OCI-LY7 (cell line): ENCODE results near the gene KCTD13. TPM values are rescaled to one million over a fixed set of nuclear protein-coding genes. Genes with fewer than 3 reads are reported as not detected.

Experiments
- BruUV-seq: library from RNA; stranded (reverse); fragments of 400-500 nt; replicated peaks from 2 replicates; lab custom pipeline; 2021; lab: Mats Ljungman, UMichigan
- CTCF ChIA-PET: fragments of 300-600 bp; sonication (Branson Sonifier 250); formaldehyde crosslinking; loops from one replicate; lab custom pipeline; 2022; ENCODE audit warnings: antibody characterized with exemption; ENCODE audit not compliant: unreplicated experiment; lab: Charles Lee
- POLR2A ChIA-PET: fragments of 300-600 bp; sonication (Branson Sonifier 250); formaldehyde crosslinking; loops from one replicate; lab custom pipeline; 2022; ENCODE audit warnings: antibody characterized with exemption; lab: Charles Lee
- DNase-seq: peaks from one replicate; pipeline ENCODE4 v3.0.0-alpha.2; 2015; ENCODE audit warnings: low spot score
- H2AFZ ChIP-seq: fragments of 200-600 bp; sonication (generic), shearing (Covaris generic); 2 replicates; pipeline ENCODE4 v1.6.1; 2014; ENCODE audit warnings: mild to moderate bottlenecking, antibody characterized with exemption, low read length, moderate library complexity
- H3K27ac ChIP-seq: fragments of 200-600 bp; sonication (generic); 2 replicates; pipeline ENCODE4 v1.5.1; 2014; ENCODE audit warnings: mixed run types, low read depth, mild to moderate bottlenecking, moderate library complexity, low read length, inconsistent platforms; ENCODE audit not compliant: poor library complexity, severe bottlenecking
- H3K36me3 ChIP-seq: fragments of 200-600 bp; sonication (generic); 2 replicates; pipeline ENCODE4 v1.6.1; 2014; ENCODE audit warnings: mild to moderate bottlenecking, antibody characterized with exemption, low read length, moderate library complexity, mixed read lengths; ENCODE audit not compliant: insufficient read depth
- H3K4me1 ChIP-seq: fragments of 200-600 bp; sonication (generic); 2 replicates; pipeline ENCODE4 v1.5.1; 2014; ENCODE audit warnings: mild to moderate bottlenecking, low read length; ENCODE audit not compliant: insufficient read depth, poor library complexity, severe bottlenecking
- H3K4me2 ChIP-seq: fragments of 200-600 bp; sonication (generic); 2 replicates; pipeline ENCODE4 v1.6.1; 2014; ENCODE audit warnings: mild to moderate bottlenecking, low read length
- H3K4me3 ChIP-seq: fragments of 200-600 bp; sonication (generic); 2 replicates; pipeline ENCODE4 v1.5.1; 2014; ENCODE audit warnings: mild to moderate bottlenecking, low read depth, low read length; ENCODE audit not compliant: poor library complexity, severe bottlenecking
- H3K79me2 ChIP-seq: fragments of 200-600 bp; sonication (generic); 2 replicates; pipeline ENCODE4 v1.6.1; 2016; ENCODE audit warnings: low read depth, mild to moderate bottlenecking, low read length, moderate library complexity, mixed read lengths; ENCODE audit not compliant: insufficient read depth
- H3K9me2 ChIP-seq: fragments of 200-600 bp; sonication (generic); 2 replicates; pipeline ENCODE4 v1.6.1; 2016; ENCODE audit warnings: mild to moderate bottlenecking, low read length, mixed read lengths; ENCODE audit not compliant: insufficient read depth
- H3K9me3 ChIP-seq: fragments of 200-600 bp; sonication (generic); 2 replicates; pipeline ENCODE4 v1.6.1; 2014; ENCODE audit warnings: mild to moderate bottlenecking, mixed run types, low read length, mixed read lengths
- H4K20me1 ChIP-seq: fragments of 200-600 bp; sonication (generic); 2 replicates; pipeline ENCODE4 v1.6.1; 2014; ENCODE audit warnings: mild to moderate bottlenecking, antibody characterized with exemption, low read length, moderate library complexity, mixed read lengths; ENCODE audit not compliant: insufficient read depth
- CTCF ChIP-seq: fragments of 200-600 bp; sonication (generic); conservative IDR thresholded peaks from 2 replicates; pipeline ENCODE4 v1.5.1; 2014; ENCODE audit warnings: mild to moderate bottlenecking, antibody characterized with exemption, low read length, moderate library complexity, mixed read lengths
- EZH2phosphoT487 ChIP-seq: fragments of 200-600 bp; sonication (generic); IDR thresholded peaks from 2 replicates; pipeline ENCODE4 v1.6.1; 2018; ENCODE audit warnings: low read depth, borderline replicate concordance, mild to moderate bottlenecking, mixed run types, antibody characterized with exemption, low read length, moderate library complexity, mixed read lengths
- intact Hi-C: fragments of 100-400 bp; cut with micrococcal nuclease; formaldehyde crosslinking; loops from one replicate; pipeline ENCODE4 v1.10.0; 2022; ENCODE audit not compliant: unreplicated experiment
- total RNA-seq, 2 experiments: library from RNA; depleted of rRNA in 1 of 2; stranded (reverse); fragments of >200 nt in 1 of 2; shearing (Covaris generic) in 1 of 2; gene quantifications; 2 replicates each; pipeline ENCODE4 v1.2.3, GENCODE V29; 2014 to 2022

The KCTD13 gene
- total RNA-seq, 2 experiments from 2014 or later, result 15.9 to 48.0 TPM

GRCh38 chr16:29922326-29922725, 3.7 kb downstream of the KCTD13 start:
- intact Hi-C loops, result no loop called here
- Histone ChIP-seq H3K4me2 (no peak overlapping the region), H4K20me1 (peaks cover 13% of the 10 kb centered on the region; the same call in 1 of the 2 replicates), H2AFZ (no peak overlapping the region), H3K79me2 (peaks cover 15% of the 10 kb centered on the region; the same call in 1 of the 2 replicates), H3K27ac (no peak overlapping the region), H3K36me3 (peaks cover 47% of the 10 kb centered on the region; the same call in 1 of the 2 replicates), H3K4me3 (no peak overlapping the region), H3K9me3 (no peaks in the 10 kb centered on the region), H3K9me2 (no peaks in the 10 kb centered on the region), H3K4me1 (peaks cover 21% of the 10 kb centered on the region)
- BruUV-seq, result no TSS peak
- CTCF ChIA-PET, result no interaction called here
- POLR2A ChIA-PET, result interaction anchor here (0.5 to 1.6 kb wide), 3 partner anchors 9 to 242 kb away, joined by 3 to 5 read pairs (median 5); no protein-coding TSS in a partner anchor
- TF ChIP-seq EZH2phosphoT487, result no peak
- TF ChIP-seq CTCF, result no peak
- DNase-seq, result no peak

- TF ChIP-seq CTCF, result no peak
- no peak for TF ChIP-seq EZH2phosphoT487
- peaks cover 13% of the 10 kb centered on the region; the same call in 1 of the 2 replicates for H4K20me1 ChIP-seq
- peaks cover 49% of the 10 kb centered on the region; the same call in 1 of the 2 replicates for H3K36me3 ChIP-seq
- ChIA-PET POLR2A (interaction anchor here (0.9 kb wide), 1 partner anchor 40 kb away, joined by 3 read pairs; no protein-coding TSS in a partner anchor), CTCF (no interaction called here)
- DNase-seq, result no peak
- BruUV-seq, result no TSS peak
- H3K27ac ChIP-seq, result no peak overlapping the region
- H3K4me3 ChIP-seq, result no peak overlapping the region
- H3K79me2 ChIP-seq, result peaks cover 15% of the 10 kb centered on the region; the same call in 1 of the 2 replicates
- no peaks in the 10 kb centered on the region for H3K9me2 ChIP-seq
- H2AFZ ChIP-seq, result no peak overlapping the region
- peaks cover 10% of the 10 kb centered on the region for H3K4me1 ChIP-seq
- H3K4me2 ChIP-seq, result no peak overlapping the region
- intact Hi-C loops, result no loop called here
- no peaks in the 10 kb centered on the region for H3K9me3 ChIP-seq
These were observed 5.0 kb downstream of the KCTD13 start for GRCh38 chr16:29921034-29921385.

- H3K27ac ChIP-seq, result no peak overlapping the region
- H3K4me1 ChIP-seq, result peaks cover 10% of the 10 kb centered on the region
- no peak overlapping the region for H2AFZ ChIP-seq
- H3K4me3 ChIP-seq, result no peak overlapping the region
- no peak for DNase-seq
- no TSS peak for BruUV-seq
- POLR2A ChIA-PET, result interaction anchor here (0.9 kb wide), 1 partner anchor 41 kb away, joined by 3 read pairs; no protein-coding TSS in a partner anchor
- H3K79me2 ChIP-seq, result peaks cover 12% of the 10 kb centered on the region; the same call in 1 of the 2 replicates
- intact Hi-C loops, result no loop called here
- H3K9me2 ChIP-seq, result no peaks in the 10 kb centered on the region
- no peaks in the 10 kb centered on the region for H3K9me3 ChIP-seq
- peaks cover 49% of the 10 kb centered on the region; the same call in 1 of the 2 replicates for H3K36me3 ChIP-seq
- no peak for TF ChIP-seq EZH2phosphoT487
- no peak for TF ChIP-seq CTCF
- peaks cover 13% of the 10 kb centered on the region; the same call in 1 of the 2 replicates for H4K20me1 ChIP-seq
- CTCF ChIA-PET, result no interaction called here
- no peak overlapping the region for H3K4me2 ChIP-seq
These were observed 5.6 kb downstream of the KCTD13 start for GRCh38 chr16:29920288-29921033.
